ENCODE data around the gene KANSL1L.

DNA sequence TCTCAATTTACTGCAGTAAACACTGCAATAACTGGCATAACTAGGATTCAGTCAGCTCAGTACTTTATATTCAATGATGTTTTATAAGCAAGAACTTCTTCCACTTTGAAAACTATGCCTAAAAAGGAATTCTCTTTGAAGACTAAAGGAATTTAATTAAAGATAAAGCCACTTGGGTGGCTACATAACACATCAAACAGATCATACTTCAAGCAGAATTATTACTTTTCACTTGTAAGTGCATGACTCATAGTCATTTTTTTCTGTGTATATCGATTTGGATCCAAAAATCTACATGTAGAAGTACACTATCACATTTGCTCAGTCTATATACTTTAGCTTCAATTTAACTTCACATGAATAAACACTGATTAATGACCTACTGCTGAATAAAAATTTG lies 4.0 kb downstream of the KANSL1L start:
- TF ChIP-seq POLR2AphosphoS5 (IDR thresholded peaks at IDR 0.05) = no peak
- TF ChIP-seq, protein P1, sequence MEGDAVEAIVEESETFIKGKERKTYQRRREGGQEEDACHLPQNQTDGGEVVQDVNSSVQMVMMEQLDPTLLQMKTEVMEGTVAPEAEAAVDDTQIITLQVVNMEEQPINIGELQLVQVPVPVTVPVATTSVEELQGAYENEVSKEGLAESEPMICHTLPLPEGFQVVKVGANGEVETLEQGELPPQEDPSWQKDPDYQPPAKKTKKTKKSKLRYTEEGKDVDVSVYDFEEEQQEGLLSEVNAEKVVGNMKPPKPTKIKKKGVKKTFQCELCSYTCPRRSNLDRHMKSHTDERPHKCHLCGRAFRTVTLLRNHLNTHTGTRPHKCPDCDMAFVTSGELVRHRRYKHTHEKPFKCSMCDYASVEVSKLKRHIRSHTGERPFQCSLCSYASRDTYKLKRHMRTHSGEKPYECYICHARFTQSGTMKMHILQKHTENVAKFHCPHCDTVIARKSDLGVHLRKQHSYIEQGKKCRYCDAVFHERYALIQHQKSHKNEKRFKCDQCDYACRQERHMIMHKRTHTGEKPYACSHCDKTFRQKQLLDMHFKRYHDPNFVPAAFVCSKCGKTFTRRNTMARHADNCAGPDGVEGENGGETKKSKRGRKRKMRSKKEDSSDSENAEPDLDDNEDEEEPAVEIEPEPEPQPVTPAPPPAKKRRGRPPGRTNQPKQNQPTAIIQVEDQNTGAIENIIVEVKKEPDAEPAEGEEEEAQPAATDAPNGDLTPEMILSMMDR (IDR thresholded peaks at IDR 0.05) = no peak
